BE2C (cell line): Measurements from ENCODE around the gene POC1B.

Experiments used
- DNase-seq: peaks from one replicate; pipeline ENCODE4 v3.0.0-alpha.2; 2020
- H3K27me3 ChIP-seq: fragments of 250-450 bp; sonication (Bioruptor Pico); 2 replicates; pipeline ENCODE4 v1.5.1; 2020; ENCODE audit warnings: mild to moderate bottlenecking
- H3K36me3 ChIP-seq: fragments of 250-450 bp; sonication (Bioruptor Pico); 2 replicates; pipeline ENCODE4 v1.5.1; 2020; ENCODE audit warnings: mild to moderate bottlenecking
- H3K4me1 ChIP-seq: fragments of 250-450 bp; sonication (Bioruptor Pico); 2 replicates; pipeline ENCODE4 v1.5.1; 2020
- H3K4me3 ChIP-seq: 2 replicates; pipeline ENCODE4 v1.5.1; 2011; ENCODE audit warnings: low read depth, low read length
- H3K9me3 ChIP-seq: fragments of 250-450 bp; sonication (Bioruptor Pico); 2 replicates; pipeline ENCODE4 v1.5.1; 2020
- CTCF ChIP-seq: IDR thresholded peaks from 2 replicates; pipeline ENCODE4 v1.5.1; 2012; ENCODE audit warnings: mild to moderate bottlenecking, low read depth, low read length

Gene POC1B

GRCh38 chr12:89529738-89530137 is 3.9 kb upstream of the POC1B start:
- H3K36me3 ChIP-seq = no peaks in the 10 kb centered on the region
- DNase-seq = no peak
- peak; percentile 72 for TF ChIP-seq CTCF

GRCh38 chr12:89528434-89528833 is 2.6 kb upstream of the POC1B start:
- Histone ChIP-seq H3K36me3 (peaks cover 5% of the 10 kb centered on the region), H3K4me1 (no peaks in the 10 kb centered on the region), H3K9me3 (no peaks in the 10 kb centered on the region), H3K27me3 (no peaks in the 10 kb centered on the region), H3K4me3 (no peak overlapping the region)
- no peak for TF ChIP-seq CTCF
- no peak for DNase-seq

More at GRCh38 chr12:89529738-89530137, 3.9 kb upstream of the POC1B start:
- H3K4me1 ChIP-seq = no peaks in the 10 kb centered on the region
- H3K27me3 ChIP-seq = no peaks in the 10 kb centered on the region
- no peak overlapping the region for H3K4me3 ChIP-seq
- H3K9me3 ChIP-seq = no peaks in the 10 kb centered on the region

- TF ChIP-seq CTCF = no peak
- no peaks in the 10 kb centered on the region for H3K27me3 ChIP-seq
- peaks cover 5% of the 10 kb centered on the region for H3K36me3 ChIP-seq
- H3K4me3 ChIP-seq = peak overlapping the region; percentile 94
- H3K4me1 ChIP-seq = no peaks in the 10 kb centered on the region
- peak; percentile 57 for DNase-seq
- H3K9me3 ChIP-seq = no peaks in the 10 kb centered on the region
Observed at GRCh38 chr12:89525305-89525823, 483 bp downstream of the POC1B start.

GRCh38 chr12:89524541-89525304 is 1.1 kb downstream of the POC1B start, which contains the start of gene GALNT4:
TSS of gene GALNT4 (minus strand) at chr12:89524796. CDS start at chr12:89524549, 247 bp downstream.
- H3K27me3 ChIP-seq = no peaks in the 10 kb centered on the region
- peak; percentile 70 for TF ChIP-seq CTCF
- DNase-seq = peak; percentile 83
- H3K4me1 ChIP-seq = no peaks in the 10 kb centered on the region
- peak within 1 kb of the TSS; percentile 94 for H3K4me3 ChIP-seq
- H3K9me3 ChIP-seq = no peaks in the 10 kb centered on the region
- H3K36me3 ChIP-seq = peaks cover 5% of the 10 kb centered on the region

- no peaks in the 10 kb centered on the region for H3K4me1 ChIP-seq
- no peaks in the 10 kb centered on the region for H3K27me3 ChIP-seq
- H3K9me3 ChIP-seq = no peaks in the 10 kb centered on the region
- peaks cover 5% of the 10 kb centered on the region for H3K36me3 ChIP-seq
- TF ChIP-seq CTCF = no peak
- DNase-seq = no peak
- H3K4me3 ChIP-seq = peak overlapping the region; percentile 94
Observed at GRCh38 chr12:89523843-89524540, 1.9 kb downstream of the POC1B start.
